ENCODE data around the gene PDZK1.
"Not testable (repeated sequence)": the region's sequence is repeated elsewhere in the genome, so short reads cannot be mapped to it uniquely, and the experiment has no call there.

PDZK1 gene

GRCh38 chr1:145688328-145688727, 18.8 kb downstream of the PDZK1 start:
- no peaks in the 10 kb centered on the region for H3K27me3 ChIP-seq (ENCODE audit: insufficient read depth, low read depth, severe bottlenecking)
- no peaks in the 10 kb centered on the region for H3K9me3 ChIP-seq (ENCODE audit: severe bottlenecking)
- DNase-seq, result no peak
- TF ChIP-seq, protein P1, sequence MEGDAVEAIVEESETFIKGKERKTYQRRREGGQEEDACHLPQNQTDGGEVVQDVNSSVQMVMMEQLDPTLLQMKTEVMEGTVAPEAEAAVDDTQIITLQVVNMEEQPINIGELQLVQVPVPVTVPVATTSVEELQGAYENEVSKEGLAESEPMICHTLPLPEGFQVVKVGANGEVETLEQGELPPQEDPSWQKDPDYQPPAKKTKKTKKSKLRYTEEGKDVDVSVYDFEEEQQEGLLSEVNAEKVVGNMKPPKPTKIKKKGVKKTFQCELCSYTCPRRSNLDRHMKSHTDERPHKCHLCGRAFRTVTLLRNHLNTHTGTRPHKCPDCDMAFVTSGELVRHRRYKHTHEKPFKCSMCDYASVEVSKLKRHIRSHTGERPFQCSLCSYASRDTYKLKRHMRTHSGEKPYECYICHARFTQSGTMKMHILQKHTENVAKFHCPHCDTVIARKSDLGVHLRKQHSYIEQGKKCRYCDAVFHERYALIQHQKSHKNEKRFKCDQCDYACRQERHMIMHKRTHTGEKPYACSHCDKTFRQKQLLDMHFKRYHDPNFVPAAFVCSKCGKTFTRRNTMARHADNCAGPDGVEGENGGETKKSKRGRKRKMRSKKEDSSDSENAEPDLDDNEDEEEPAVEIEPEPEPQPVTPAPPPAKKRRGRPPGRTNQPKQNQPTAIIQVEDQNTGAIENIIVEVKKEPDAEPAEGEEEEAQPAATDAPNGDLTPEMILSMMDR (IDR thresholded peaks at IDR 0.05; ENCODE audit: low read depth, low read length), result no peak
- no peak overlapping the region for H3K4me3 ChIP-seq (ENCODE audit: low read depth, low read length)
- no peak overlapping the region for H3K27ac ChIP-seq
- H3K36me3 ChIP-seq, result no peaks in the 10 kb centered on the region

- not testable (repeated sequence) for H3K27ac ChIP-seq; H3K36me3 ChIP-seq; DNase-seq; H3K27me3 ChIP-seq (ENCODE audit: insufficient read depth, low read depth, severe bottlenecking); H3K9me3 ChIP-seq (ENCODE audit: severe bottlenecking); H3K4me3 ChIP-seq (ENCODE audit: low read depth, low read length)
Measured at GRCh38 chr1:145686078-145686477, 21.1 kb downstream of the PDZK1 start.

DNA sequence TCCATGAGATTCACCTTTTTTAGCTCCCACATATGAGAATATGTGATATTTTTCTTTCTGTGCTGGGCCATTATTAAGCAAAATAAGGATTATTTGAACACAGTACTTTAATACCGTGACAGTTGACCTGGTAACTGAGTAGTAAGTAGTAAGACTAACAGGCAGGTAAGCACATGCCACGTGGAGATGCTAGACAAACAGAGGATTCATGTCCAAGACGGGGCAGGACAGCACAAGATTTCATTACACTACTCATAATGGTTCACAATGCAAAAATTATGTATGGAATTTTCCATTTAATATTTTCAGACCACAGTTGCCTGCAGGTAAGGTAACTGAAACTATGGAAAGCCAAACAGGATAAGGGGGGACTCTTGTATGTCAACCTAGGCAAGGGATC, 22.3 kb downstream of the PDZK1 start:
- H3K36me3 ChIP-seq; H3K9me3 ChIP-seq (ENCODE audit: severe bottlenecking); H3K4me3 ChIP-seq (ENCODE audit: low read depth, low read length); H3K27me3 ChIP-seq (ENCODE audit: insufficient read depth, low read depth, severe bottlenecking); DNase-seq; H3K27ac ChIP-seq: not testable (repeated sequence)

GRCh38 chr1:145673217-145673616, 34.0 kb downstream of the PDZK1 start:
- not testable (repeated sequence) for H3K4me3 ChIP-seq (ENCODE audit: low read depth, low read length); H3K36me3 ChIP-seq; H3K27me3 ChIP-seq (ENCODE audit: insufficient read depth, low read depth, severe bottlenecking); DNase-seq; H3K27ac ChIP-seq; H3K9me3 ChIP-seq (ENCODE audit: severe bottlenecking)

- not testable (repeated sequence) for H3K4me3 ChIP-seq (ENCODE audit: low read depth, low read length); H3K27ac ChIP-seq; H3K27me3 ChIP-seq (ENCODE audit: insufficient read depth, low read depth, severe bottlenecking); DNase-seq; H3K36me3 ChIP-seq; H3K9me3 ChIP-seq (ENCODE audit: severe bottlenecking)
Measured at GRCh38 chr1:145670995-145671745, 36.0 kb downstream of the PDZK1 start.

GRCh38 chr1:145665015-145665414, 42.2 kb downstream of the PDZK1 start:
- H3K27me3 ChIP-seq (ENCODE audit: insufficient read depth, low read depth, severe bottlenecking); H3K36me3 ChIP-seq; H3K9me3 ChIP-seq (ENCODE audit: severe bottlenecking); H3K27ac ChIP-seq; DNase-seq; H3K4me3 ChIP-seq (ENCODE audit: low read depth, low read length): not testable (repeated sequence)

GRCh38 chr1:145662502-145662901, 44.7 kb downstream of the PDZK1 start:
- H3K27me3 ChIP-seq (ENCODE audit: insufficient read depth, low read depth, severe bottlenecking); H3K4me3 ChIP-seq (ENCODE audit: low read depth, low read length); H3K9me3 ChIP-seq (ENCODE audit: severe bottlenecking); DNase-seq; H3K36me3 ChIP-seq; H3K27ac ChIP-seq: not testable (repeated sequence)

DNA sequence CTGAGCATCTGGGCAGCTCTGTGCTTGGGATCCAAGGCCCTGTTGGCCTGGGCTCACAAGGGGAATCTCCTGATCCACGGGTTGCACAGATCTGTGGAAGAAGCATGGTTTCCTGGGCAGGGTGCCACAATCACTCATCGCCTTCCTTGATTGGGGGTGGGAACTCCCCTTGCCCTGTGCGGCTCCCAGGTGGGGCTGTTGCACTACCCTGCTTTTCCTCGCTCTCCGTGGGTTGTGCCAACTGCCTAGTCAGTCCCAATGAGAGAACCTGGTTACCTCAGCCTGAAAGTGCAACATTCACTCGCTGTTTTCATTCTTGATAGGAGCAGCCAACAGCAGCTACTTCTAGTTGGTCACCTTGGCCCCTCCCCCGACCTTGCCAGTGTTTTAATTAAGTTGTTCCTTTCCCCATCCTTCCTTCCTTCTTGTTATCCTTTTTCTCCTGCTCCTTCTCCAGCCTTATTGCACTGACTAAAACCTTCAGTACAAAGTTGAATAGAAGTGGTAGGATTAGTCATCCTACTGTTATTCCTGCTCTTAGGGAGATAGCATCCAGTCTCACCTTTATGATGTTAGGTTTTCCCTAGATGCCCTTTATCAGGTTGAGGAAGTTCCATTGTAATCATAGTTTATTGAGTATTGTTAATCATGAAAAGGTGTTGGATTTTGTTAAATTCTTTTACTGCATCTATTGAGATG, 50.8 kb downstream of the PDZK1 start:
- not testable (repeated sequence) for H3K4me3 ChIP-seq (ENCODE audit: low read depth, low read length); H3K27ac ChIP-seq; DNase-seq; H3K27me3 ChIP-seq (ENCODE audit: insufficient read depth, low read depth, severe bottlenecking); H3K9me3 ChIP-seq (ENCODE audit: severe bottlenecking); H3K36me3 ChIP-seq

DNA sequence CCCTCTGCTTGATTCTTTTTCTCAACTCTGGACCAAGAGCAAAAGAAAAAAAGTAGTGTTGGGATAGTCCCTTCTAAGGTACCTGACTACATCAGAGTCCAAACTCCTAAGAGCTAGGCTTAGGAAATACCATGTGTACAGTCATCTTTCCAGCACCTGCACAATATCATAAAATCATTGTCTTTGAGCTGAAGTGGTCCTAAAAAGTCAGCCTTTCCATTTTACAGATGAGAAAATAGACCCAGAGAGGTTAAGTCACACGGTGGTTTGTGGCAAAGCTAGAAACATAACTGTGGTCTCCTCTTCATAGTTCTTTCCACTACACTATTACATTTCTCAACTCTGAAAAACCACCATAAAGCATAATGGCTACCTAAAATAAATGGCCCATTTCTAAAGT, 63.2 kb downstream of the PDZK1 start:
- H3K4me3 ChIP-seq (ENCODE audit: low read depth, low read length); H3K27me3 ChIP-seq (ENCODE audit: insufficient read depth, low read depth, severe bottlenecking); H3K36me3 ChIP-seq; H3K27ac ChIP-seq; H3K9me3 ChIP-seq (ENCODE audit: severe bottlenecking); DNase-seq: not testable (repeated sequence)

DNA sequence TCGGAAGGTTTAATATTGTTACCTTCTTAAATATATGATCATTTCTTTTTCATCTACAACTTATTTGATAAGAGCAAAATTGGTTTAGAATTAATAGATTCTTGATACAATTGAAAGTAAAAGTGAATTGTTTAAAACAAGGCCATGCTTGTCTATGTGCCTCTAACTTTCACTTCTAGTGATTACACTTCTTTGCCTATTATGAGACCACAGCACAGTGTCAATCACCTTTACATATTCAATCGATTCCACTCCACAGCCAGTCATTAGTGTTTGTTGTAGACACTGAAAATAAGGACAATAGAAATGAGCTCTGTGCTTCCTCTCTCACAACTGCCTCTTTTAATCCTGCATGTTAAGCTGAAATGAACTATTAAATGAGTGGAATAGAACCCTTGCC, 65.3 kb downstream of the PDZK1 start:
- H3K27ac ChIP-seq; H3K36me3 ChIP-seq; H3K27me3 ChIP-seq (ENCODE audit: insufficient read depth, low read depth, severe bottlenecking); H3K9me3 ChIP-seq (ENCODE audit: severe bottlenecking); H3K4me3 ChIP-seq (ENCODE audit: low read depth, low read length); DNase-seq: not testable (repeated sequence)

DNA sequence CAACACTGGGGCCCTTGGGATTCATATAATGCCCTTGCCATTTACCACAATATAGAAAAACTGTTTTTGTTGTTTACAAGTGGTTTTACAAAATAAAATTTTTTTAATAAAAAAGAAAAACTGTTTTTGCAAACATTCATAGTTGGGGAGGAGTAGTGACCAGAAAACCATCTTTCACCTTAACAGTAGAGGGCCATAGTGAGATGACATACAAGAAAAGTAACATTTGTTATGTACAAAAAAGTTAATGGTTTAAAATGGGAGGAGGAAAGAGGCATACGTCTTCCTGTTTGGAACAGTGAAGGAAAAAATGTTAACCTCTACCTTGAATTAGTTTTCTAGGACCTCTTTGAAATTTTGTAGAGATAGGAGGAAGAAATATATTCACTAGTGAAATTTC, 70.9 kb downstream of the PDZK1 start:
- not testable (repeated sequence) for H3K27ac ChIP-seq; H3K9me3 ChIP-seq (ENCODE audit: severe bottlenecking); H3K36me3 ChIP-seq; H3K27me3 ChIP-seq (ENCODE audit: insufficient read depth, low read depth, severe bottlenecking); H3K4me3 ChIP-seq (ENCODE audit: low read depth, low read length); DNase-seq

- not testable (repeated sequence) for H3K27me3 ChIP-seq (ENCODE audit: insufficient read depth, low read depth, severe bottlenecking); H3K36me3 ChIP-seq; DNase-seq; H3K27ac ChIP-seq; H3K9me3 ChIP-seq (ENCODE audit: severe bottlenecking); H3K4me3 ChIP-seq (ENCODE audit: low read depth, low read length)
Measured at GRCh38 chr1:145622177-145622576, 85.0 kb downstream of the PDZK1 start.
